OCI-LY3 (cell line): ENCODE results near the gene DOCK4.

ENCODE experiments used
- EZH2phosphoT487 ChIP-seq: fragments of 200-600 bp; shearing (Covaris generic); IDR thresholded peaks from 2 replicates; pipeline ENCODE4 v1.6.1; 2018; ENCODE audit warnings: antibody characterized with exemption, mixed run types, low read depth
- TF ChIP-seq, protein P1 (sequence below): fragments of 200-600, 300-600 bp; sonication (generic); IDR thresholded peaks from 2 replicates; pipeline ENCODE4 v1.5.1; 2014; ENCODE audit warnings: antibody characterized with exemption, low read length, low read depth

- TF ChIP-seq, protein P1, sequence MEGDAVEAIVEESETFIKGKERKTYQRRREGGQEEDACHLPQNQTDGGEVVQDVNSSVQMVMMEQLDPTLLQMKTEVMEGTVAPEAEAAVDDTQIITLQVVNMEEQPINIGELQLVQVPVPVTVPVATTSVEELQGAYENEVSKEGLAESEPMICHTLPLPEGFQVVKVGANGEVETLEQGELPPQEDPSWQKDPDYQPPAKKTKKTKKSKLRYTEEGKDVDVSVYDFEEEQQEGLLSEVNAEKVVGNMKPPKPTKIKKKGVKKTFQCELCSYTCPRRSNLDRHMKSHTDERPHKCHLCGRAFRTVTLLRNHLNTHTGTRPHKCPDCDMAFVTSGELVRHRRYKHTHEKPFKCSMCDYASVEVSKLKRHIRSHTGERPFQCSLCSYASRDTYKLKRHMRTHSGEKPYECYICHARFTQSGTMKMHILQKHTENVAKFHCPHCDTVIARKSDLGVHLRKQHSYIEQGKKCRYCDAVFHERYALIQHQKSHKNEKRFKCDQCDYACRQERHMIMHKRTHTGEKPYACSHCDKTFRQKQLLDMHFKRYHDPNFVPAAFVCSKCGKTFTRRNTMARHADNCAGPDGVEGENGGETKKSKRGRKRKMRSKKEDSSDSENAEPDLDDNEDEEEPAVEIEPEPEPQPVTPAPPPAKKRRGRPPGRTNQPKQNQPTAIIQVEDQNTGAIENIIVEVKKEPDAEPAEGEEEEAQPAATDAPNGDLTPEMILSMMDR, result no peak
- TF ChIP-seq EZH2phosphoT487, result no peak
Observed at GRCh38 chr7:112097524-112097923, 108.7 kb downstream of the DOCK4 start.
